Femur (tissue), 1 donor: ENCODE measurements around the gene OSBP.
"Not testable (repeated sequence)": the region's sequence is repeated elsewhere in the genome, so short reads cannot be mapped to it uniquely, and the experiment has no call there.

Source experiments
- DNase-seq: peaks from one replicate; pipeline ENCODE4 v3.0.0-alpha.2; 2017

Gene OSBP

GRCh38 chr11:59552844-59553243, 62.7 kb downstream of the OSBP start:
- no peak for DNase-seq

DNA sequence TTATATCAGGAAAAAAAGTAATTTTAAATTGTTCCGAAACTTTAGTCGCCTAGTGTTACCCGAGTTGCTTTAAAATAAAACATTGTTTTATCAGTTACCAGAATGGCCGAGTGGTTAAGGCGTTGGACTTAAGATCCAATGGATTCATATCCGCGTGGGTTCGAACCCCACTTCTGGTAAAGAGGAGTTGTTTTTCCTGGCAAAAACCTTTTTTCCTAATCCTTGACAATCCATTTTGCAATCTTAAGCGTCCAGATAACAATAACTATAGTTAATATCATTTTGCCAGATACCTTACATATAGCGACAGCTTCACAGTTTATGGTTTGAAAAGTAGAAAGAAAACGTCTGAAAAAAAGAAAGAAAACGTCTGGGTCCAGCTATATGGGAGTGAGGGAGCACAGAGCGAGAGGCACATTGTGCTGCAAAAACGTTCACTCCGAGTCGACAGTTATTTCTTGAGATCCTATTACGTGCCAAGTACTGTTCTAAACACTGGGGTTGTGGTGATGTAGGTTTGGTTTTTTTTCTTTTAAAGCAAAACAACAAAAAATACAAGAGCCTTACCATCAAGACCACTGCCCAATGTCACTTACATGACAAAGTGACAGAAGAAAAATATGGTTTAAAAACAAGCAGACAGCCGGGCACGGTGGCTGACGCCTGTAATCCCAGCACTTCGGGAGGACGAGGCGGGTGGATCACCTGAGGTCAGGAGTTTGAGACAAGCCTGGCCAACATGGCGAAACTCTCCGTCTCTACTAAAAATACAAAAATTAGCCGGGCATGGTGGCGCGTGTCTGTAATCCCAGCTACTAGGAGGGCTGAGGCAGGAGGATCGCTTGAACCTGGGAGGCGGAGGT, 63.7 kb downstream of the OSBP start:
- peak; percentile 69 for DNase-seq

DNA sequence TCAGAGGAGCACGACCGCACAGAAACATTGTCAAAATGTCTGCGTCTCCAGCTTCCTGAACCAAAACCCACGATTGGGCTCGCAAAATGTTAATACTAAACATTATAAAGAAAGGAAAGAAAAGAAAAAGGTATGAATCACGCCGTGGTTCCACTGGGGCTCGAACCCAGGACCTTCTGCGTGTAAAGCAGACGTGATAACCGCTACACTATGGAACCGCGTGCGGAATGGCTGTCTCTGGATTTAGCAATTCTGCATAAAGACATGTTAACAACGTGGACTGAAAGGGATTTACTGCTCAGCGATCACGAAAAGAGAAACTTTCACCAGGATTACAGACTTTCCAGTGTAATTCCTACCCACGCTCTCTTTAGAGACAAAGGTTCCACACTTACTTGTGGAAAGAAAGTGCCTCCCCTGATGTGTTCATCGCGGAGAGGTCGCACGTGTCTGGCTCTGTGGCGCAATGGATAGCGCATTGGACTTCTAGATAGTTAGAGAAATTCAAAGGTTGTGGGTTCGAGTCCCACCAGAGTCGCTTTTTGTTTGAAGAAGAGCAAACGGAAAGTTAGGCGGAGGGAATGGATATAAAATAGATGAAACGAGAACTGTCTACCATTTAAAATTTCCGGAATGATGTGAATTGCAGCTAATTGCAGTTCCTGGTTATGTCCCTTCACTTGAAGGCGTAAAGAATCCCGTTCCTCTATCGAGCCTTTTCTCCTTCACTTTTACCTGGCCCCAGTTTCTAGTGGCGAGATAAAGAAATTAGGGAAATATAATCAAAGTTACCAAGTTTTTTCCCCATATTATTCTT, 64.5 kb downstream of the OSBP start:
- peak; percentile 90 for DNase-seq

DNA sequence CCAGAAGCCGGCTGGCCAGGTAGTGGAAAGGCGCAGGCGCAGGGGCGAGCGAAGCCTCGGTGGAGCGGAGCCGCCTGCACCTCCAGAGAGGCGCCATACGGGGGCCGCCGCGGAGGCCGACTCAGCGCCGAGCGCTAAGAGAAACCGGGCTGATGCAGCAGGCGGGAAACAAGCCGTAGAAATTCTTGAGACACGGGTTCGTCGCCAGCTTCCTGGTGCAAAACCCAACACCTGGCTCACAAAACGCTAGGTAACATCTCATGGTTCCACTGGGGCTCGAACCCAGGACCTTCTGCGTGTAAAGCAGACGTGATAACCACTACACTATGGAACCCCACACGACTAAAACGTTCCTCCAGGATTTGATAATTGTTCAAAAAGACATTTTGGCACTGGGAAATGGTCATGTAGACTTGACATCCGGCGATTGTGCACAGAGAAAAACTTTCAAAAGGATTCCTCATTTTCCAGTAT, 65.2 kb downstream of the OSBP start:
- peak; percentile 90 for DNase-seq

DNA sequence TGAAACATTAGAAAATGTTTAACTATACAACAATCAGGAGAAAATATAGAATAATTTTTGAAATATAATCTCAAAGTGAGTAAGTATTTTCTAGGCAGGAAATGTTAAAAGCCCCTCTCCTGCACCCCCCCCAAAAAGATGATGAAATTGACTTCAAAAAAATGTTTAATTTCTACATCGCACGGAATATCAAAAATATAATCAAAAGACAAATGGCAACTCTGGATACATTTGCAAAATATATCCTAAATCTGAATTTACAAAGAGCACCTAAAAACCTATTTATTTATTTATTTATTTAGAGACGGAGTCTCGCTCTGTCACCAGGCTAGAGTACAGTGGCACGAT, 67.3 kb downstream of the OSBP start:
- no peak for DNase-seq

- not testable (repeated sequence) for DNase-seq
Observed at GRCh38 chr11:59547605-59548308, 67.8 kb downstream of the OSBP start.

DNA sequence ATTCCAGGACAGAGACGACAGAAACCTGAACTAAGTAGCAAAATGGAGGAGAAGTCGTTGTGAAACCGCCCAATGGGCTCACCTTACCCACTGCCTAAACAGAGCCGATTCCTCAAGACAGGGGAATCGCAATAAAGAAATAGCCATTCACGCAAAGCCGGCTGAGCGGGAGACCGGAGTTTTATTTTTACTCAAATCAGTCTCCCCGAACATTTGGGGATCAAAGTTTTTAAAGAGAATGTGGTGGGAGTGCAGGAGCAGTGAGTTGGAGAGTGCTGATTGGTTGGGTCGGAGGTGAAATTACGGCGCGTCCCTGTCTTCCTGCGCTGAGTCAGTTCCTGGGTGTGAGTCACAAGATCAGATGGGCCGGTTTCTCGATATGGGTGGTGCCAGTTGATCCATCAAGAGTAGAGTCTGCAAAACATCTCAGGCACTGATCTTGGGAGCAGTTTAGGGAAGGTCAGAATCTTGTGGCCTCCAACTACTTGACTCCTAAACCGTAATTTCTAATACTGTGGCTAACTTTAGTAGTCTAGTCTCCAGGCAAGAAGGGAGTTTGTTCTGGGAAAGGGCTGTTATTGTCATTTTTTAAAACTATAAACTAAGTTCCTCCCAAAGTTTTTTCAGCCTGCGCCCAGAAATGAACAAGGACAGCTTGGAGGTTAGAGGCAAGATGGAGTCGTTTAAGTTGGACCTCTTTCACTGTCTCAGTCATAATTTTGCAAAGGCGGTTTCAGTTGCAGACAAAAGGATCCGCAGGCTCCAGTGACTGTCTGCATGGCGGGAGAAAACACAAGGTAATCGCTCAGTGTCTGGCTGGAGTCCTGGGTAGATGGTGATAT, 70.2 kb downstream of the OSBP start:
- no peak for DNase-seq

DNA sequence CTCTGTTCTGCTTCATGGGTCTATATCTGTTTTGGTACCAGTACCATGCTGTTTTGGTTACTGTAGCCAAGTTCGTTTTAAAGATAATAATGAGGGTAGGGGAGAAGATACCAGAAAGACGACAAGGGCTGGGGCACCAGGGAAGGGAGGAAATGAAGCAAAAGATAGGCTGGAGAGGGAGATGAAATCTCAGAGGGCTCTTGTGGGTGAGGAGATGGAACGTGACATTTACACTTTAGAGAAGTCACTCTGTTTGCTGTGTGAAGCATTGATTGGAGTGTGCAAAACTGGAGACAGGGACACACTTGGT, 70.8 kb downstream of the OSBP start:
- no peak for DNase-seq

DNA sequence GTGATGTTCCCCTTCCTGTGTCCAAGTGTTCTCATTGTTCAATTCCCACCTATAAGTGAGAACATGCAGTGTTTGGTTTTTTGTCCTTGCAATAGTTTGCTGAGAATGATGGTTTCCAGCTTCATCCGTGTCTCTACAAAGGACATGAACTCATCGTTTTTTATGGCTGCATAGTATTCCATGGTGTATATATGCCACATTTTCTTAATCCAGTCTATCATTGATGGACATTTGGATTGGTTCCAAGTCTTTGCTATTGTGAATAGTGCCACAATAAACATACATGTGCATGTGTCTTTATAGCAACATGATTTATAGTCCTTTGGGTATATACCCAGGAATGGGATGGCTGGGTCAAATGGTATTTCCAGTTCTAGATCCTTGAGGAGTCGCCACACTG, 71.9 kb downstream of the OSBP start:
- DNase-seq: not testable (repeated sequence)

DNA sequence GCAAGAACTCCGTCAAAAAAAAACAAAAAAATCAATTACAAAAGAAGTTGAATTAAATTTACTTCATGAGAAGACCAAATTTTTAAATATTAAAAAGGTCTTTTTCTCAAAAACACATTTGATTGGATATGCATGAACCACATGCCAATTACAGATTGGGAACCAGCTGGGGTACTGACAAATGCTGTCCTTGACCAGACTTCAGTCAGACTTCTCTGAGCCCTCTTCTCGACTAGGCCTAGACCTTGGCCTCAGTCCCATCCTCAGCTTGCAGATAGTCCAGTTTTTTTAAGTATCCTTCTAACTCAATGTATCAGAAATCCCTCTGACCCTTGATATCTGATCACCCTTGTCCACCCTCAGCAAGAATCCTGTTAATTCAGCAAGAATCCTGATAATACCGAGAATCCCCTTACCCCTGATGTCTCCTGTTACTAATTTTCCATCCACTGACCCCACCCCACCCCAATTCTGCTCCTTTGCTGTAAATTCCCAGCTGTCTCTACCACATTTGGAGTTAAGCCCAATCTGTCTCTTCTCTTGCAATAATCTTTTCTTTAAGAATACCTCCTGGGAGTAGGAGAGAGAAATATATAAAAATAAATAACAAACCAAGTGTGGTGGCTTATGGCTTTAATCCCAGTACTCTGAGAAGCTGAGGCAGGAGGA, 73.3 kb downstream of the OSBP start:
- DNase-seq: no peak

DNA sequence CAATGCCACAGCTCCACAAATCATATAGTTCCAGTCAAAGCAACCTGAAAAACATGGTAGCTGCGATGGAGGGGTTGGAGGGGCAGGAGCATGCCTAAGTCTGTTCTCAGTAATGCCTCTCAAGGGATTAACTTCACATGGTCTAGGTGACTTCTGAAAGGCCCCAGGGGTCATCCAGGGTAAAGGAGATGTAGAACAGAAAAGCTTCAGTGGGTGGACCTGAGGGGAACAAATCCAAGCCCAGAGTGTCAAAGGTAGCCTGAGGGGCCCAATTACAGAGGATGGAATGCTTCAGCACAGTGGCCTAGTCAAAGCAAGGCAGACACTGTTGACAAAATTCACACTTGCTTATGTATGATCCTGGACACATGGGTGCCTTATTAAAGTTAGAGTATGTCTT, 80.9 kb downstream of the OSBP start:
- no peak for DNase-seq

DNA sequence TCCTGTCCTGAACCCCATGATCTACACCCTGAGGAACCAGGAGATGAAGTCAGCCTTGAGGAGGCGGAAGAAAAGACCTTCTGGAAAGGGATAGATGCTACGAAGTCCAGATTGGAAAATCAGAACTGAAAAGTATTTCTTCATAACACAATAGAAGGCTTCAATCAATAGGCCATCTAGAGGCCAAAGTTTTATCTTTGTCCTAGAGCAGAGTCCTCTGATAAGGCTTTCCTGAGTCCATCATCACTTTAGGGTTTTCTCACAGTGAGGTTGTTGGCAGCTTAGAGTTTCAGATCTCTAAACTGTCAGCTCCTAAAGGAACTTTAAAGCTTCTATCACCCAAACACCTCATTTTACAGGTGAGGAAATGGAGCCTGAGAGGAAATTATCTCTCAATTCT, 83.0 kb downstream of the OSBP start:
- DNase-seq: no peak

DNA sequence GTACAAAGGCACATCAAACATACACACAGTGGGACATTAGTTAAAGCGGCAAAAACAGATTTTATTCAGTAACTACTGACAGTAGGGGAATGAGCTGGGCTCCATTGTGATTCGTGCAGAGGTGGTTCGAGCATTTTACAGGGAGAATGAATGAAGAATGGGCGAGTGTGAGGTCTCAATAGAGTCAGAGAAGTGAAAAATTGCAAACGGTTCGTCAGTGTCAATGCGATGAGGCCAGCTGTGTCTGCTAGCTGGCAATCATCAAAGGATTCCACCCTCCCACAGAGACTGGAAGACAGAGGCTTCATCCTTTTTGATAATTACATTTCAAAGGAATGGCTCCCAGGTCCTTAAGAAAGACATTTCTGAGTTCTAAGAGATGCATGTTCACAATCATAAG, 86.9 kb downstream of the OSBP start:
- no peak for DNase-seq
